ENCODE measurements around the gene PPP1R37.
"Not testable (repeated sequence)": the region's sequence is repeated elsewhere in the genome, so short reads cannot be mapped to it uniquely, and the experiment has no call there.

PPP1R37 gene

DNA sequence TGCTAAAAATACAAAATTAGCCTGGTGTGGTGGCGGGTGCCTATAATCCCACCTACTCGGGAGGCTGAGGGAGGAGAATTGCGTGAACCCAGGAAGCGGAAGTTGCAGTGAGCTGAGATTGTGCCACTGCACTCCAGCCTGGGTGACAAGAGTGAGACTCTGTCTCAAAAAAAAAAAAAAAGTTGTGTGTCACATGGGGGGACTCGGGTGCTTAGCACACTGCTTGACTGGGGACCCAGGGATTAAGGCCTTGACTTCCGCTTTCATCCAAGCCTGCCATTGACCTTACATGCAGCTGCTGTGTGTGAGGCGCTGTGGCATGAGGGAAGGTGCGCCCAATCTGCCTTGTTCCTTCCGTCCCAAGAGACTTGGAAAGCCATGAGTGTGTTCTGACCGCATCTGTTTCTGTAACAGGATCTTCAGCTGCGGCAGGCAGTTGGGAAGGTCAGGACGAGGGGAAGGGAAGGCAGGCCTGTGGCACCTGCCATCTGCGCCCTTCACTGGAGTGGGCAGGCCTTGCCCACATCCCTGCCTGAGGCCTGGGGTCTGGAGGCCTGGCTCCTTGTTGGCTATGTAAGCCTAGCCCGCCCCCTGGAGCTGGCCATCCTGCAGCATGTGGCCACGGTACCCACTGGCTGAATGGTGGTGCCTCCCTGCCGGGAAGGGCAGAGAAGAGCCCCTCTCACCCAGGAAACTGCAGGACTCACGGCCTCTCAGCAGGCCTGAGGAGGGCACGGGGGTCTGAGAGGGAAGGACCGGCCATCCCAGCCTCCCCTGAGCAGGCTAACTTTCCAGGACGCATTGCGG, 23.0 kb downstream of the PPP1R37 start:
- no peak for DNase-seq (ENCODE audit: low read depth)

GRCh38 chr19:45117167-45117594, 24.2 kb downstream of the PPP1R37 start:
- DNase-seq (ENCODE audit: low read depth), result no peak

GRCh38 chr19:45117671-45118070, 24.7 kb downstream of the PPP1R37 start:
- DNase-seq (ENCODE audit: low read depth), result no peak

DNA sequence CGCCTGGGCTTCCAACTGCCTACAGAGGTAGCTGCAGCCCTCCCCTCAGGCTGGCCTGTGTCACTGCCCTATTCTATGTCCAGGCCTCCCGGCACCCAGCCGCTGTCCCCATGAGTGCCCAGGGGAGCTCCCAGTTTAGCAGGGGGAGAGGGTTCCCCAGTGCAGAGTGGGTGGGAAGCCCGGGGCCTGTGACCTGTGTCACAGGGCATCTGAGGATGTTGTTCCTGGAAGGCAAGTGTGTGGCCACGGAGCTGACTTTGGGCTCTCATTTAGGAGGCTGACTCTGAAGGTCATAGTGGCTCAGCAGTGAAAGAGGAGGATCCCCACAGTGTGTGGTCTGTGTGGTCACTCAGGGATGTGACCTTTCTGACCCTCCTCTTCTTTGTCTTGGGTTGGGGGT, 25.1 kb downstream of the PPP1R37 start:
- no peak for DNase-seq (ENCODE audit: low read depth)

DNA sequence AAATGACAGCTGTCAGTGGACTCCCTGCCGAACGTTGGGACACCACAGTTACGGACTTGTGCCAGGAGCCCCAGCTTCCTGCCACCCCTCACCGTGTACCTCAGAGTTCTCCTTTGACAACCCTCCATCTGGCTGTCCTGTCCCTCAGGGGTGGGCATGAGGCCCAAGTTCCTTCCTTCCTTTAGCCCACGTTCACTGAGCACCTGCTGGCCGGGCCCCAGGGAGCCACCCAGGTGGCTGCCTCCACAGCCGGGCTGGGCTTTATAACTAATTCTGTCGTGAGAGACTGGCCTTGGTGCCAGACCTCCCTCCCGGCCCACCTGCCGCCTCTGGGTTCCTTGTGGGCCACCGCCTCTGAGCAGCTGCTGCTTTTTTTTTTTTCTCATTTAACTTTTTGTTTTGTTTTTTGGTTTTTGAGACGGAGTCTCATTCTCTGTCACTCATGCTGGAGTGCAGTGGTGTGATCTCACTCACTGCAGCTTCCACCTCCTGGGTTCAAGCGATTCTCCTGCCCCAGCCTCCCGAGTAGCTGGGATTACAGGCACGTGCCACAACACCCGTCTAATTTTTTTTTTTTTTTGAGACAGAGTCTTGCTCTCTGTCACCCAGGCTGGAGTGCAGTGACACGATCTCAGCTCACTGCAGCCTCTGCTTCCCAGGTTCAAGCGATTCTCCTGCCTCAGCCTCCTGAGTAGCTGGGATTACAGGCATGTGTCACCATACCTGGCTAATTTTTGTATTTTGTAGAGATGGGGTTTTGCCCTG, 25.8 kb downstream of the PPP1R37 start:
- DNase-seq (ENCODE audit: low read depth), result not testable (repeated sequence)

GRCh38 chr19:45119582-45119981, 26.6 kb downstream of the PPP1R37 start:
- DNase-seq (ENCODE audit: low read depth), result no peak

DNA sequence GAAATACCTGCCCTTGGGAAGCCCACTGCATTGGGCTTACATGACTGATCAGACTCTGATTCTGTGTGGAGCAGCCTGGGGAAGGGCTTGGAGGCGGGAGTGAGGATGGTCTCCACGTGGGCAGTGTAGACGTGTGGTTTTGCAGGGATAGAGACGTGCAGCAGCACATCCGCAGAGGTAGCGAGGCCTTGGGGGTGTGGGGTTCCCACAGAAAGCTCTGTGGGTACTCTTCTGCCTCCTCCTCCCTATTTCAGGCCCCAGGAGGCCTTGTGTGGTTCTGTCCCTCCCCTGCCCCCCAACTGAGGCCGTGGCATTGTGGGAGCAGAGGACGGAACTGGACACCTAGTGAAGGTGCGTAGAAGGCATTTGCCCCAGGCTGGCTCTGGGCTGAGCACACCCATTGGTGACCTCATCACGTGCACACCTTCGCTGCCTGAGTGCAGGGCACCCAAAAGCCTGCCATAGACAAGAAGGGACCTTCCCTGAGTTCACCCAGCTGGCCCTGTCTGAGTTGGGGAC, 28.9 kb downstream of the PPP1R37 start:
- no peak for DNase-seq (ENCODE audit: low read depth)

DNA sequence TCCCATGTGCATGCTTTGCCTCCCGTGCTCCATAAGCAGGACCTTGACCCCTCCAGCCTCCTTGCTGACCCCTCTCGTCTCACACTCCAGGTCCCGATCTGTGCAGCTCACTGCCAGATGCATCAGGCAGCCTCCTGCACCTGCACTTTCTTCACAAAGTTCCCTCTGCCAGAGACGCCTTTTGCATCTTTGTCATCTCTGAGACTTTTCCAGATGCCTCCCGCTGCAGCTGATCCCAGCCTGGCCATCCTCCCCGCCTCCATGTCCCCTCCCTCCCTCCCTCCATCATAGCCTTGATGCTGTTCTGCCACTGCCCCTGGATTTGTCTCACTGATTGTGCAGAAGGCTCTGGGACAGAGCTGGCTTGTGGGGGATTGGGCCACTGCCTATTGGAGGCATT, 29.9 kb downstream of the PPP1R37 start:
- DNase-seq (ENCODE audit: low read depth), result no peak

DNA sequence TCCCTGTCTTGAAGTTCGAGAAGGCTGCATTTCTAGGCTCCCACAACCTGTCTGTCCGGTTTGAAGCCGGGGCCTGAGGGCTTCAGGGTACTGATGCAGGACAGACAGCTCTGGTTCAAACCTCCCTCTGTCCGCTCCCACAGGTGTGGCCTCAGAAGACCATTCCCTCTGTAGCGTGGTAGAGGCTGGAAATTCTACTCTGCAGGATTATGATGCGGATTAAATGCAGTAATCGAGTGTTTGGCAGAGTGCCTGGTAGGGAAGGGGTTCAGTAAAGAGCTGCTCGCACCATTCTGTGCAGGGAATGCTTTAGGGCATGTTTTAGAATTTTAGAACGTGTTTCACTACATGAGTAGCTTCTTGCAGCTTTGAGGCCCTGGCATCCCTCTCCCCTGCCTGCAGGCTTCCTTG, 30.5 kb downstream of the PPP1R37 start:
- no peak for DNase-seq (ENCODE audit: low read depth)

GRCh38 chr19:45124021-45124420, 31.0 kb downstream of the PPP1R37 start:
- no peak for DNase-seq (ENCODE audit: low read depth)

- DNase-seq (ENCODE audit: low read depth), result no peak
Observed at GRCh38 chr19:45125360-45125759, 32.4 kb downstream of the PPP1R37 start.

GRCh38 chr19:45125975-45126493, 33.1 kb downstream of the PPP1R37 start:
- DNase-seq (ENCODE audit: low read depth), result peak; percentile 67

- DNase-seq (ENCODE audit: low read depth), result no peak
Observed at GRCh38 chr19:45126654-45127053, 33.7 kb downstream of the PPP1R37 start.

- DNase-seq (ENCODE audit: low read depth), result no peak
Observed at GRCh38 chr19:45128146-45128545, 35.2 kb downstream of the PPP1R37 start.

DNA sequence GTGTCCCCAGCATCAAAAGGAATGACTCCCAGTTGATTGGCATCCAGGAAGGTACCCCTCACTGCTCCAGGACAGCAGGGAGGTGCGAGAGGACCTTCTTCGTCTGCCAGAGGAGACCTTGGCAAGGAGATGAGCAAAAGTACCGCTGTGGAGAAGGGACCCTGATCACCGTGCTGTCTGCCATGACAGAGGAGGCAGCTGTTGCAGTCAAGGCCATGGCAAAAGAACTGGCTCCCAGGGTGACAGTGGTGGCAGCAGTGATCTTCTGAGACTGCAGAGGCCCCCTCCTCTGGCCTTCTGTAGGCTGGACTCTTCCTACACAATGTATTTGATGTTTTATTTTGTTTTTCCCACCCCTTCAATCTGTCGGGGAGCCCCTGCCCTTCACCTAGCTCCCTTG, 35.8 kb downstream of the PPP1R37 start:
- DNase-seq (ENCODE audit: low read depth), result no peak

DNA sequence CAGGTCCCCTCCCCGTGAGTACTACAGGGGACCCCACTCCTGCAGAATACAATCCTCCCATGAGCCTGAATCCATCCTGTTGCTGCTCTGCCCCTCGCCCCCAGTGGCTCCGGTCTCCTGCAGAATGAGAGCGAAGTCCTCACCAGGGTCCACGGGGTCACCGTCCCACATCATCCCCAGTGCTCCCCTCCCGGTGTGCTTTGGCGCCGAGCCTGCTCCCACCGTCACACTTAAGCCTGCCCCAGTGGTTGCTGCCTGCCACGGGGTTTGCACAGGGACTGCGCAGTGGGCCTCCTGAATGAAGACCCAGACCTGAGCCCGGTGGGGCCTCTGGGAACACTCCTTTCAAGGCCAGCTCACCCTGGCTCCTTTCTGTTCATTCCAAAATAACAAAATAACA, 37.3 kb downstream of the PPP1R37 start:
- DNase-seq (ENCODE audit: low read depth), result no peak

GRCh38 chr19:45130888-45131615, 38.1 kb downstream of the PPP1R37 start:
- DNase-seq (ENCODE audit: low read depth), result peak; percentile 22

- DNase-seq (ENCODE audit: low read depth), result no peak
Observed at GRCh38 chr19:45133661-45134060, 40.7 kb downstream of the PPP1R37 start.

DNA sequence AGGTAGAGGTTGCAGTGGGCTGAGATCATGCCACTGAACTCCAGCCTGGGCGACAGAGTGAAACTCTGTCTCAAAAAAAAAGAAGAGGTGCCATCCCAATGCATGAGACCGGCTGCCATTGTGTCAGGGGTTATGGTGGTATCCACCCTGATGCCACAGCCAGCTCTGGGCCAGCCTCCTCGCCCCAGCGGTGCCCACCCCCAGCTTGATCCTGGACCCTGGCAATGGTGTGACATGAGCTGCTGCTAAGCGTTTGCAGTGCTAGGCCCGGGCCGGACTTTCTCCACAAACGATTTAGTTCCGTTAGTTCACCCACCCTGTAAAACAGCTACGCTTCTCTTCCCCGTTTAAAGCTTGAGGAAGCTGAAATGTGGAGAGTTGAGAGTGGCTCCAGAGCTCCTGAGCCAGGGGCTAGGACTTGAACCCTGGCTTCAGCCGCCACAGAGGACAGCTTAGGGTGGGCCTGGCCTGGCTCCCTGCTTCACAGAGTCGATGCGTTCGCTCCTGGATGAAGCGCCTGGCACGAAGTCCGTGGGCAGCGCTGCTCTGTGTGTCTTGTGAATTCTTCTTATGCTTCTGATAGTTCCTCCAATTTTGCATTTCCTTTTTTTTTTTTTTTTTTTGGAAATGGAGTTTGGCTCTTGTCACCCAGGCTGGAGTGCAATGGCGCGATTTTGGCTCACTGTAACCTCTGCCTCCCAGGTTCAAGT, 42.4 kb downstream of the PPP1R37 start:
- no peak for DNase-seq (ENCODE audit: low read depth)

- no peak for DNase-seq (ENCODE audit: low read depth)
Observed at GRCh38 chr19:45136507-45137178, 43.7 kb downstream of the PPP1R37 start.

- no peak for DNase-seq (ENCODE audit: low read depth)
Observed at GRCh38 chr19:45137179-45137761, 44.3 kb downstream of the PPP1R37 start.
